Neural cell (in vitro differentiated cells): Measurements from ENCODE around the gene RASAL2. TPM values are rescaled to one million over a fixed set of nuclear protein-coding genes. Genes with fewer than 3 reads are reported as not detected.

ENCODE experiments used
- H2AFZ ChIP-seq: fragments of 200-600, 300-800 bp; sonication (generic), shearing (Covaris generic); 2 replicates; pipeline ENCODE4 v1.6.0; 2014; ENCODE audit warnings: low read depth, mild to moderate bottlenecking, antibody characterized with exemption, low read length, moderate library complexity
- H3F3A ChIP-seq: fragments of 200-600 bp; shearing (Covaris generic); 2 replicates; pipeline ENCODE4 v1.6.1; 2016; ENCODE audit warnings: mild to moderate bottlenecking, moderate library complexity, mixed read lengths, antibody characterized with exemption, low read length; ENCODE audit not compliant: insufficient read depth, poor library complexity, severe bottlenecking
- H3K27ac ChIP-seq: fragments of 200-600, 300-800 bp; sonication (generic), shearing (Covaris generic); 2 replicates; pipeline ENCODE4 v1.5.1; 2014; ENCODE audit warnings: mild to moderate bottlenecking, low read length, moderate library complexity
- H3K27me3 ChIP-seq: fragments of 300-800, 200-600 bp; sonication (generic), shearing (Covaris generic); 2 replicates; pipeline ENCODE4 v1.6.0; 2014; ENCODE audit warnings: mild to moderate bottlenecking, low read depth, low read length, moderate library complexity; ENCODE audit not compliant: insufficient read depth
- H3K36me3 ChIP-seq: fragments of 300-800, 200-600 bp; sonication (generic), shearing (Covaris generic); 2 replicates; pipeline ENCODE4 v1.5.1; 2014; ENCODE audit warnings: mild to moderate bottlenecking, antibody characterized with exemption, low read length, moderate library complexity; ENCODE audit not compliant: insufficient read depth
- H3K4me2 ChIP-seq: fragments of 300-800, 200-600 bp; sonication (generic), shearing (Covaris generic); 2 replicates; pipeline ENCODE4 v1.6.0; 2014; ENCODE audit warnings: mild to moderate bottlenecking, low read length
- H3K4me3 ChIP-seq: fragments of 300-800, 200-600 bp; sonication (generic), shearing (Covaris generic); 2 replicates; pipeline ENCODE4 v1.5.1; 2014; ENCODE audit warnings: mild to moderate bottlenecking, low read length, moderate library complexity
- H3K79me2 ChIP-seq: fragments of 200-600 bp; shearing (Covaris generic); replicated peaks from 2 replicates; pipeline ENCODE4 v1.6.0; 2014; ENCODE audit warnings: mild to moderate bottlenecking, low read length, moderate library complexity; ENCODE audit not compliant: insufficient read depth
- H3K9ac ChIP-seq: fragments of 300-800, 200-600 bp; sonication (generic), shearing (Covaris generic); 2 replicates; pipeline ENCODE4 v1.6.1; 2016; ENCODE audit warnings: mild to moderate bottlenecking, low read length, mixed read lengths
- H3K9me2 ChIP-seq: fragments of 200-600 bp; shearing (Covaris generic); 2 replicates; pipeline ENCODE4 v1.6.1; 2016; ENCODE audit warnings: mild to moderate bottlenecking, low read length, mixed read lengths; ENCODE audit not compliant: insufficient read depth
- H3K9me3 ChIP-seq: fragments of 200-600, 300-800 bp; sonication (generic), shearing (Covaris generic); 2 replicates; pipeline ENCODE4 v1.6.1; 2016; ENCODE audit warnings: mild to moderate bottlenecking, mixed run types, low read length, moderate library complexity, mixed read lengths
- H4K20me1 ChIP-seq: fragments of 200-600 bp; shearing (Covaris generic); 2 replicates; pipeline ENCODE4 v1.6.1; 2016; ENCODE audit warnings: mild to moderate bottlenecking, mixed run types; ENCODE audit not compliant: insufficient read depth
- EP300 ChIP-seq: fragments of 450-650 bp; conservative IDR thresholded peaks from 2 replicates; pipeline ENCODE4 v1.6.1; 2014; ENCODE audit warnings: antibody characterized with exemption, mild to moderate bottlenecking, moderate library complexity; ENCODE audit not compliant: poor library complexity, severe bottlenecking
- EZH2 ChIP-seq: fragments of 200-600, 300-800 bp; shearing (Covaris generic), sonication (generic); IDR thresholded peaks from 2 replicates; pipeline ENCODE4 v1.6.1; 2014; ENCODE audit warnings: antibody characterized with exemption, low read length, borderline replicate concordance, mild to moderate bottlenecking; ENCODE audit not compliant: insufficient read depth, poor library complexity, severe bottlenecking
- MXI1 ChIP-seq: fragments of 450-650 bp; conservative IDR thresholded peaks from 2 replicates; pipeline ENCODE4 v1.6.1; 2014; ENCODE audit warnings: antibody characterized with exemption, mild to moderate bottlenecking; ENCODE audit not compliant: poor library complexity, severe bottlenecking
- POLR2AphosphoS5 ChIP-seq: IDR thresholded peaks from 2 replicates; pipeline ENCODE4 v1.6.1; 2012
- RAD21 ChIP-seq: fragments of 450-650 bp; conservative IDR thresholded peaks from 2 replicates; pipeline ENCODE4 v1.6.1; 2014; ENCODE audit warnings: antibody characterized with exemption, mild to moderate bottlenecking, moderate library complexity
- REST ChIP-seq: IDR thresholded peaks from 2 replicates; pipeline ENCODE4 v1.6.1; 2012; ENCODE audit warnings: borderline replicate concordance
- SMC3 ChIP-seq: fragments of 450-650 bp; conservative IDR thresholded peaks from 2 replicates; pipeline ENCODE4 v1.6.1; 2014; ENCODE audit warnings: antibody characterized with exemption, mild to moderate bottlenecking, moderate library complexity; ENCODE audit not compliant: poor library complexity
- TAF1 ChIP-seq: IDR thresholded peaks from 2 replicates; pipeline ENCODE4 v1.6.1; 2012; ENCODE audit warnings: low read depth
- polyA plus RNA-seq: library from polyadenylated mRNA; depleted of rRNA; stranded (reverse); fragments of >200 nt; gene quantifications from 2 replicates; pipeline ENCODE4 v1.2.3, GENCODE V29; 2014
- TF ChIP-seq, protein P1 (sequence below): fragments of 450-650 bp; IDR thresholded peaks from 2 replicates; pipeline ENCODE4 v1.5.1; 2014; ENCODE audit warnings: antibody characterized with exemption, mild to moderate bottlenecking, moderate library complexity; ENCODE audit not compliant: poor library complexity, severe bottlenecking

Gene RASAL2
- polyA plus RNA-seq, 1 donor from 2014 or later, result 73.3 TPM

DNA sequence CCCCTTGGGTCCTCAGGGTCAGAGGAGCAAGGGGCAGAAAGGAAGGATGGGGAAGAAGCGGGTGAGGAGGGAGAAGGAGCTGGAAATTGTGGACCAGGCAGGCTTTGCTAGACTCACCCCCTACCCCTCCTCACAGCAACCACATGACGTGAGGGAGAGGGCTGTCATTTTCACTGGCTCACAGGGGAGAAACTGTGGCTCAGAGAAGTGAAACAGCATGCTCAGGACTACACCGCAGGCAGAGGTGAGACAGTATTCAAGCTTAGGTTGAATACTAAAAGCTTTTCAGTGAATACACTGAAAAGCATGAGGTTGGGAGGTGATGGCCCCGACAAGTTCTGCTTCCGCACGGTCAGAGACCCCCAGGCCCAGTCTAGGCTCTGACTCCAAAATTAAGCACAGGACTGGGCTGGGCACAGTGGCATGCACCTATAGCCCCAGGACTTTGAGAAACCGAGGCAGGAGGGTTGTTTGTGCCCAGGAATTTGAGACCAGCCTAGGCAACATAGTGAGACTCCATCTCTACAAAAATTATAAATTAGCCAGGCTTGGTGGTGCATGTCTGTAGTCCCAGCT, 404.1 kb downstream of the RASAL2 start:
- Histone ChIP-seq H3K4me2 (no peak overlapping the region), H3K79me2 (no peaks in the 10 kb centered on the region), H3K4me3 (no peak overlapping the region), H3K36me3 (no peaks in the 10 kb centered on the region), H3K27ac (no peak overlapping the region), H3K9me2 (no peaks in the 10 kb centered on the region), H4K20me1 (no peaks in the 10 kb centered on the region), H2AFZ (no peak overlapping the region), H3K27me3 (no peaks in the 10 kb centered on the region), H3K9me3 (no peaks in the 10 kb centered on the region), H3K9ac (no peak overlapping the region), H3F3A (no peaks in the 10 kb centered on the region)
- TF ChIP-seq, protein P1, sequence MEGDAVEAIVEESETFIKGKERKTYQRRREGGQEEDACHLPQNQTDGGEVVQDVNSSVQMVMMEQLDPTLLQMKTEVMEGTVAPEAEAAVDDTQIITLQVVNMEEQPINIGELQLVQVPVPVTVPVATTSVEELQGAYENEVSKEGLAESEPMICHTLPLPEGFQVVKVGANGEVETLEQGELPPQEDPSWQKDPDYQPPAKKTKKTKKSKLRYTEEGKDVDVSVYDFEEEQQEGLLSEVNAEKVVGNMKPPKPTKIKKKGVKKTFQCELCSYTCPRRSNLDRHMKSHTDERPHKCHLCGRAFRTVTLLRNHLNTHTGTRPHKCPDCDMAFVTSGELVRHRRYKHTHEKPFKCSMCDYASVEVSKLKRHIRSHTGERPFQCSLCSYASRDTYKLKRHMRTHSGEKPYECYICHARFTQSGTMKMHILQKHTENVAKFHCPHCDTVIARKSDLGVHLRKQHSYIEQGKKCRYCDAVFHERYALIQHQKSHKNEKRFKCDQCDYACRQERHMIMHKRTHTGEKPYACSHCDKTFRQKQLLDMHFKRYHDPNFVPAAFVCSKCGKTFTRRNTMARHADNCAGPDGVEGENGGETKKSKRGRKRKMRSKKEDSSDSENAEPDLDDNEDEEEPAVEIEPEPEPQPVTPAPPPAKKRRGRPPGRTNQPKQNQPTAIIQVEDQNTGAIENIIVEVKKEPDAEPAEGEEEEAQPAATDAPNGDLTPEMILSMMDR, result no peak
- TF ChIP-seq TAF1 (no peak), SMC3 (no peak), EZH2 (no peak), REST (no peak)

- no peak for TF ChIP-seq RAD21
- no peak for TF ChIP-seq MXI1
- no peak for TF ChIP-seq EP300
- TF ChIP-seq POLR2AphosphoS5, result no peak
- no peak for TF ChIP-seq SMC3
- TF ChIP-seq EZH2, result no peak
- TF ChIP-seq, protein P1, result no peak
- H3K4me2 ChIP-seq, result no peak overlapping the region
- no peak overlapping the region for H2AFZ ChIP-seq
- H3K9ac ChIP-seq, result no peak overlapping the region
- no peaks in the 10 kb centered on the region for H3K36me3 ChIP-seq
- no peaks in the 10 kb centered on the region for H4K20me1 ChIP-seq
- H3K4me3 ChIP-seq, result no peak overlapping the region
- no peaks in the 10 kb centered on the region for H3K9me3 ChIP-seq
- H3F3A ChIP-seq, result no peaks in the 10 kb centered on the region
- H3K9me2 ChIP-seq, result no peaks in the 10 kb centered on the region
- H3K27me3 ChIP-seq, result no peaks in the 10 kb centered on the region
- no peak overlapping the region for H3K27ac ChIP-seq
- no peaks in the 10 kb centered on the region for H3K79me2 ChIP-seq
These were observed 405.2 kb downstream of the RASAL2 start for GRCh38 chr1:178498896-178499675.
